CD8-positive, alpha-beta memory T cell (primary cell): ENCODE measurements around the gene SMS. TPM values are rescaled to one million over a fixed set of nuclear protein-coding genes. Genes with fewer than 3 reads are reported as not detected.
A peak's percentile ranks its signal among the peaks of the same experiment; 100 is the strongest.
"Not testable (repeated sequence)": the region's sequence is repeated elsewhere in the genome, so short reads cannot be mapped to it uniquely, and the experiment has no call there.

Source experiments
- CTCF ChIA-PET: fragments of 350-600 bp; sonication (Branson Sonifier 250); formaldehyde crosslinking; loops from one replicate; lab custom pipeline; 2021; ENCODE audit warnings: antibody characterized with exemption; lab: Charles Lee
- POLR2A ChIA-PET: fragments of 350-600 bp; sonication (Branson Sonifier 250); formaldehyde crosslinking; loops from one replicate; lab custom pipeline; 2021; ENCODE audit warnings: antibody characterized with exemption; lab: Charles Lee
- DNase-seq, 5 donors: peaks; one replicate each; pipeline versions ENCODE4 v3.0.0 to v3.0.0-alpha.2; 2020 to 2022; ENCODE audit warnings: mixed read lengths in 1 of 5
- H3K27ac ChIP-seq: one replicate; pipeline ENCODE4 v1.7.0; 2013; ENCODE audit warnings: low read depth, mild to moderate bottlenecking, low read length, moderate library complexity
- H3K27me3 ChIP-seq: 2 replicates; pipeline ENCODE4 v1.7.0; 2013; ENCODE audit warnings: low read length, mild to moderate bottlenecking; ENCODE audit not compliant: insufficient read depth, poor library complexity, severe bottlenecking
- H3K36me3 ChIP-seq: 2 replicates; pipeline ENCODE4 v1.7.0; 2013; ENCODE audit warnings: mild to moderate bottlenecking, low read length, moderate library complexity; ENCODE audit not compliant: insufficient read depth
- H3K4me1 ChIP-seq: 2 replicates; pipeline ENCODE4 v1.7.0; 2013; ENCODE audit warnings: mild to moderate bottlenecking, low read length, moderate library complexity; ENCODE audit not compliant: insufficient read depth
- H3K4me3 ChIP-seq: 2 replicates; pipeline ENCODE4 v1.7.0; 2013; ENCODE audit warnings: mild to moderate bottlenecking, low read length
- H3K9me3 ChIP-seq: 2 replicates; pipeline ENCODE4 v1.7.0; 2013; ENCODE audit warnings: mild to moderate bottlenecking, low read length
- H3K27ac Mint-ChIP-seq, 8 donors: one replicate each; pipeline ENCODE4 v1.8.0; 2020 to 2021; ENCODE audit warnings: mixed read lengths in 8 of 8, mild to moderate bottlenecking in 6 of 8, inconsistent platforms in 3 of 8, moderate library complexity in 3 of 8
- H3K27me3 Mint-ChIP-seq, 2 donors: one replicate each; pipeline ENCODE4 v1.8.0; 2020 to 2021; ENCODE audit warnings: mixed read lengths in 2 of 2, mild to moderate bottlenecking in 1 of 2, moderate library complexity in 1 of 2
- H3K36me3 Mint-ChIP-seq, 3 donors: one replicate each; pipeline ENCODE4 v1.8.0; 2020 to 2021; ENCODE audit warnings: mixed read lengths in 3 of 3, inconsistent platforms in 1 of 3, mild to moderate bottlenecking in 1 of 3
- H3K4me1 Mint-ChIP-seq, 3 donors: one replicate each; pipeline ENCODE4 v1.8.0; 2020 to 2021; ENCODE audit warnings: mixed read lengths in 3 of 3, inconsistent platforms in 1 of 3, mild to moderate bottlenecking in 1 of 3
- H3K4me3 Mint-ChIP-seq, 7 donors: one replicate each; pipeline ENCODE4 v1.8.0; 2020 to 2021; ENCODE audit warnings: mixed read lengths in 7 of 7, mild to moderate bottlenecking in 6 of 7, moderate library complexity in 4 of 7, inconsistent platforms in 2 of 7
- H3K9me3 Mint-ChIP-seq, 5 donors: one replicate each; pipeline ENCODE4 v1.8.0; 2020 to 2022; ENCODE audit warnings: mixed read lengths in 5 of 5, mild to moderate bottlenecking in 3 of 5, moderate library complexity in 2 of 5, inconsistent platforms in 1 of 5
- polyA plus RNA-seq: library from polyadenylated mRNA; unstranded; fragments of 300-500 nt; fragmentation: Illumina TruSeq; gene quantifications from one replicate; pipeline ENCODE4 v1.2.3, GENCODE V29; 2021
- total RNA-seq, 2 experiments: library from RNA; stranded (reverse); gene quantifications; one replicate each; pipeline ENCODE4 v1.2.3, GENCODE V29; 2021

Gene SMS
- total and polyA plus RNA-seq, 3 experiments from 2014 or later, result 69.3 to 134 (median 131) TPM

DNA sequence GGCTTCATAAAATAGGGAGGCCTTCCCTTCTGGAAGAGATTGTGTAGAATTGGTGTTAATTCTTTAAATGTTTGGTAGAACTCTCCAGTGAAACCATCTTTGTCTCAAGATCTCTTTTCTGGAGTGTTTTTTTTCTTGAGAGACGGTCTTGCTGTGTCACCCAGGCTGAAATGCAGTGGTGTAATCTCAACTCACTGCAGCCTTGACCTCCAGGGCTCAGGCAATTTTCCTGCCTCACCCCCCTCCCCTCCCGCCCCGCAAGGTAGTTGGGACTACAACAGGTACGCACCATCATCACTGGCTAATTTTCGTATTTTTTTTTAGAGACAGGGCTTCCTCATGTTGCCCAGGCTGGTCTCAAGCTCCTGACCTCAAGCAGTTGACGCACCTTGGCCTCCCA, 12.1 kb downstream of the SMS start:
- no peaks in the 10 kb centered on the region for H3K9me3 ChIP-seq
- H3K27me3 Mint-ChIP-seq, result peaks cover 0 to 1% of the 10 kb centered on the region in 2 donors
- H3K36me3 ChIP-seq, result no peaks in the 10 kb centered on the region
- CTCF ChIA-PET, result no interaction called here
- peaks cover 35 to 84% (median 55%) of the 10 kb centered on the region in 3 donors for H3K4me1 Mint-ChIP-seq
- no peak overlapping the region for H3K4me3 ChIP-seq
- POLR2A ChIA-PET, result no interaction called here
- H3K27me3 ChIP-seq, result no peaks in the 10 kb centered on the region
- no peak for DNase-seq
- H3K9me3 Mint-ChIP-seq, result no peaks in the 10 kb centered on the region
- peak overlapping the region in 1 of 8 donors; percentile 70 for H3K27ac Mint-ChIP-seq
- no peaks in the 10 kb centered on the region for H3K4me1 ChIP-seq
- no peak overlapping the region for H3K27ac ChIP-seq
- H3K4me3 Mint-ChIP-seq, result no peak overlapping the region
- H3K36me3 Mint-ChIP-seq, result peaks cover 0 to 3% (median 0%) of the 10 kb centered on the region in 3 donors

DNA sequence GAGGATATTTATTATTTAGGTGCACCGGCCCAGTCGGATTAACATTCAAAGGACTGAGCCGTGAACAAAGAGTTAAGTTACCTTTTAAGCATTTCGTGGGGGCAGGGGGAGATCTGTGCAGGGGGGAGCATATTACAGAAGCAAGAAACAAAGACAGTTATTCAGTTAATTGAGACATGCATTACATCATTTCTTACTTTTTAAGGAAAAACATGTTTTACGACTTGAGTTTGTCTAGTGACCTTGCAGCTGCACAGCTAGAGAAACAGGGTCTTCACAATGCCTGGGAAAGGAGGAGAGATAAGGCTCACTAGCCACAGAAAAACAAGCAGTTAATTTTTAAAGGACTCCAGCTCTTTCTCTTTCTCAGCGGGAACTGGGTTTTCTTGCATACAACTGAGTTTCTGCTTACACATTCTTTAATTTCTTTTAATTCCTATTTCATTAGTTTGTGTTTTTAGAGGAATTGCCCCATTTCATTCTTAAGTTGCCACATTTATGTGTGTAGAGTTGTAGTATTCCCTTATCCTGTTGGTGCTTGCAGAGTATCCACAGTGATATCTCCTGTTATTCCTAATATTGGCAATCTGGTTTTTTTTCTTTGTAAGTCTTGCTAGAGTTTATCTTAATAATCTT, 12.8 kb downstream of the SMS start:
- H3K4me3 ChIP-seq, H3K9me3 ChIP-seq, H3K36me3 ChIP-seq, CTCF ChIA-PET, H3K27ac Mint-ChIP-seq, H3K27me3 Mint-ChIP-seq, POLR2A ChIA-PET, DNase-seq, H3K36me3 Mint-ChIP-seq, H3K9me3 Mint-ChIP-seq, H3K4me3 Mint-ChIP-seq, H3K27me3 ChIP-seq, H3K4me1 ChIP-seq: not testable (repeated sequence)
- H3K4me1 Mint-ChIP-seq, result peaks cover 34 to 84% (median 55%) of the 10 kb centered on the region in 3 donors
- H3K27ac ChIP-seq, result peak overlapping the region; percentile 31

DNA sequence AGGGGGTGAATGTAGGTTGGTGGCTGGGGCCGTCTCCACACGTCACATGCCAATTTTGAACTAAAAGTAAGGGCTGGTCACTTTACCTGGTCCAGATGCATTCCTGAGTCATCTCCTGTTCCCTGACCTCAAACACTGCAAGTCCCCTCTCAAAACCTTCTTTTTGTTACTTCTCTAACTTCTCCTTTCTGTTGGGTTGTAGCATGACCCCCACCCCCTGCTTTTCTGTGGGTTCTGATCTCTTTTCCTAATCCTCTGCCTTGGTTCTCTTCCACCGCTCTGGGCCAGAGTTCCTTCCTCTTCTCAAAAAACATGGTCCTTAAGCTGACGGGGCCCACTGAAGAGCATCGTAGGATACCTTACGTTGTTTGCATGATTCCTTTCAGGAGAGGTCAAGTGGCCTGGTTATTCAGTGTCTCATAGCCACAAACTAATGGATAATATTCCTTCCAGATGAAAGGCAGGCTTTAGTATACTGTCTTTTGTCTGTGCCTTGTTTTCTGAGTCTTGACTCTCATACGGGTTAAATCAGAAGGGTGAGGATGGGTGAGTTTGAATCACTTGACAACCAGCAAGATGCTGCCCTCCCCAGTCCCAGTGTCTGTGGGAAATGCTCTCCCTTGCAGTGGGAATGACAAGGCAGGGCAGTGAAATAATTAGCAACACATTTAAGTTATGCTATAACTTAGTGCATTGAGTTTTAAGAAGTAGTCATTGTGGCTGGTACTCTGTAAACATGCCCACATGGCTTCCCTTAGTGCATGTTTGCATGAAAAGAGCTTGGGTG, 15.1 kb downstream of the SMS start:
- no peaks in the 10 kb centered on the region for H3K9me3 ChIP-seq
- Mint-ChIP-seq H3K36me3 (peaks cover 0 to 3% (median 0%) of the 10 kb centered on the region in 3 donors), H3K27ac (peak overlapping the region in 1 of 8 donors; percentile 30), H3K9me3 (no peaks in the 10 kb centered on the region), H3K4me3 (no peak overlapping the region), H3K27me3 (peaks cover 0 to 1% of the 10 kb centered on the region in 2 donors), H3K4me1 (peaks cover 46 to 82% (median 63%) of the 10 kb centered on the region in 3 donors)
- H3K4me1 ChIP-seq, result no peaks in the 10 kb centered on the region
- no peak overlapping the region for H3K4me3 ChIP-seq
- ChIA-PET POLR2A (no interaction called here), CTCF (no interaction called here)
- H3K27ac ChIP-seq, result no peak overlapping the region
- H3K36me3 ChIP-seq, result no peaks in the 10 kb centered on the region
- no peak for DNase-seq
- no peaks in the 10 kb centered on the region for H3K27me3 ChIP-seq

DNA sequence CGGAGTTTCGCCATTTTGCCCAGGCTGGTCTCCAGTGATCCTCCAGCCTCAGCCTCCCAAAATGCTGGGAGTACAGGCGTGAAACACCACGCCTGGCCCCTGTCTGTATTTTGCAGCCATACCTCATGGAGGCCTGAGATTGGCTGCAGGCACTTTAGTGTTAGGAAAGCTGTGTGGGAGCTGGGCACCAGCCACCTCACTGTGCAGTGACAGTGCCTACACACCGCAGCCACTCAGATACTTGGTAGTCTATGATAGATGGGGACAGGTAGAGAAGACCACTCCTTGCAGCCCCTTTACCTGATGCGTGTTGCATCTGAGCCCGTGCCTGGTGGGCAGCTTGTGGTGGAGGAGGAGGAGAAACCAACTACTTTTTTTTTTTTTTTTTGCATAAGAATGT, 16.3 kb downstream of the SMS start:
- Mint-ChIP-seq H3K36me3 (peaks cover 0 to 3% (median 0%) of the 10 kb centered on the region in 3 donors), H3K4me3 (no peak overlapping the region)
- POLR2A ChIA-PET, result no interaction called here

DNA sequence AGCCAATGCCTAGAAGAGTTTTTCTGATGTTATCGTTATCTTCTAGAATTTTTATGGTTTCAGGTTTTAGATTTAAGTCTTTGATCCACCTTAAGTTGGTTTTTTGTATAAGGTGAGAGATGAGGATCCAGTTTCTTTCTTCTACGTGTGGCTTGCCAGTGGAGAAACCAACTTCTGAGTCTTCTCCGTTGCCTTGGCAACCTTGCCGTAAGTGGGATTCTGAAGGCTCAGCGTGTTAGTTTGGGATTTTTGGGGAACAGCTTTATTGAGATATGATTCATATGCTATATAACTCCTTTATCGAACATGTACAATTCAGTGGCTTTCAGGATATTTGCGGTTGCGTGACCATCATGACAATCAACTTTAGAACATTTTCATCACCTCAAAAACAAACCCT, 17.7 kb downstream of the SMS start:
- POLR2A ChIA-PET, result no interaction called here
- H3K27me3 Mint-ChIP-seq, result no peaks in the 10 kb centered on the region
- DNase-seq, result no peak
- CTCF ChIA-PET, result no interaction called here
- H3K9me3 Mint-ChIP-seq, result no peaks in the 10 kb centered on the region
- H3K36me3 Mint-ChIP-seq, result peaks cover 0 to 3% (median 0%) of the 10 kb centered on the region in 3 donors
- H3K27ac Mint-ChIP-seq, result no peak overlapping the region
- Histone ChIP-seq H3K27me3 (no peaks in the 10 kb centered on the region), H3K27ac (no peak overlapping the region), H3K4me3 (no peak overlapping the region), H3K4me1 (peaks cover 8% of the 10 kb centered on the region), H3K36me3 (no peaks in the 10 kb centered on the region), H3K9me3 (no peaks in the 10 kb centered on the region)
- peaks cover 48 to 79% (median 58%) of the 10 kb centered on the region in 3 donors for H3K4me1 Mint-ChIP-seq
- no peak overlapping the region for H3K4me3 Mint-ChIP-seq

More for the DNA sequence above, 16.3 kb downstream of the SMS start:
- no peaks in the 10 kb centered on the region for H3K36me3 ChIP-seq
- Mint-ChIP-seq H3K27me3 (peaks cover 0 to 1% of the 10 kb centered on the region in 2 donors), H3K9me3 (no peaks in the 10 kb centered on the region), H3K4me1 (peaks cover 50 to 82% (median 64%) of the 10 kb centered on the region in 3 donors), H3K27ac (peak overlapping the region in 1 of 8 donors; percentile 25)
- H3K4me1 ChIP-seq, result peaks cover 8% of the 10 kb centered on the region
- H3K27ac ChIP-seq, result no peak overlapping the region
- no peak overlapping the region for H3K4me3 ChIP-seq
- H3K9me3 ChIP-seq, result no peaks in the 10 kb centered on the region
- H3K27me3 ChIP-seq, result no peaks in the 10 kb centered on the region
- no peak for DNase-seq
- CTCF ChIA-PET, result no interaction called here

DNA sequence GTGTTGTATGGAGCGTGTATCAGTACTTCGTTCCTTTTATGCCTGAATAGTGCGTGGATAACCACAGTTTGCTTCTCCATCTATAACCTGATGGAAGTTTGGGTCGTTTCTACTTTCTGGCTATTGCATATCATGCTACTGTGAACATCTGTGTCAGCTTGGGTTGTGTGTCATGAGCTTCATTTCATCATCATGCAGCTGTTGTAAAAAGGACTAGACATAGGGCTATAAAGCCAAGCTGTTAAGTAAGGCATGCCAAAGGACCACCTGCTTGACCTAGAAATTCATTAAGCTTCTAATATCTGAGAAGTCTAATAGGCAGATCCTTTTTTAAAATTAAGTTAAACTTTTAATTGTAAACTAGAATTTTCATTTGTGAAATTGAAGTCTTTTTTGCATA, 18.4 kb downstream of the SMS start:
- Mint-ChIP-seq H3K27me3 (no peaks in the 10 kb centered on the region), H3K4me3 (no peak overlapping the region), H3K9me3 (no peaks in the 10 kb centered on the region), H3K4me1 (peaks cover 48 to 74% (median 56%) of the 10 kb centered on the region in 3 donors), H3K27ac (no peak overlapping the region), H3K36me3 (peaks cover 0 to 3% (median 0%) of the 10 kb centered on the region in 3 donors)
- H3K4me3 ChIP-seq, result no peak overlapping the region
- H3K36me3 ChIP-seq, result no peaks in the 10 kb centered on the region
- ChIA-PET CTCF (interaction anchor here (0.9 kb wide), 1 partner anchor 10 kb away, joined by 3 read pairs; no protein-coding TSS in a partner anchor), POLR2A (no interaction called here)
- no peaks in the 10 kb centered on the region for H3K27me3 ChIP-seq
- no peak overlapping the region for H3K27ac ChIP-seq
- DNase-seq, result no peak
- H3K4me1 ChIP-seq, result peaks cover 8% of the 10 kb centered on the region
- H3K9me3 ChIP-seq, result no peaks in the 10 kb centered on the region

DNA sequence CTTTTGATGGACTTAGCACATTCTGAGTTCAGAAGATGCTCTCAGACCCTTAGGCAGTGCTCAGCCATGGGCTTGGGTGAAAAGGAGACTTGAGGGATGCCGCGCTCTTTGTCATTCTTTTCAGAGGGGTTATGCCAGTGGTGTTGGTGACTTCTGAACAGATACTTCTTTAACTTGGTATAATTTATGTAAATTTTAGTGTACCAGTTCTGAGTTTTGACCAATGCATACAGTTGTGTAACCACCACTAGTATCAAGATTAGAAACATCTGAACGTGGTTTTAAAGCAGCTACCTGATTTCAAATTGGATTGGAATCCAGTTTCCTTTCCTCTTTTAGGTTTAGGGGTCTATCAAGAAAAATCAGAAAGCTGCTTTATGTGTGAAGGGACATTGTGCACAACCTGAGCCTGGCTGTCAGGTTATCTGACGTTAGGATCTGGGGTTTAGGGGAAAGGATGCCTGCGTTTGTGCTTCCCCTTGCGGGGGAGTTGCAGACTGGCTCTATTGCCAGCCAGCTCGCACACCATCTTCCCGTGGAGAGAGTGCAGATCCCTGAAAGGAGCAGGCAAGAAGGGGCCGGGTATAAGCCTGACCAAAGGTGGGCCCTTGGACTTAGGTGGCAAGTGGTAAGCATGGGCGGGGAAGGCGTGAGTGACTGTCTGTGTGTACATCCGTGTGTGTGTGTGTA, 19.0 kb downstream of the SMS start:
- POLR2A ChIA-PET, result no interaction called here
- Histone ChIP-seq H3K36me3 (no peaks in the 10 kb centered on the region), H3K9me3 (no peaks in the 10 kb centered on the region), H3K4me3 (no peak overlapping the region), H3K27ac (no peak overlapping the region), H3K27me3 (no peaks in the 10 kb centered on the region), H3K4me1 (peaks cover 8% of the 10 kb centered on the region)
- DNase-seq, result no peak
- peaks cover 0 to 3% (median 0%) of the 10 kb centered on the region in 3 donors for H3K36me3 Mint-ChIP-seq
- H3K4me1 Mint-ChIP-seq, result peaks cover 48 to 74% (median 59%) of the 10 kb centered on the region in 3 donors
- no peaks in the 10 kb centered on the region for H3K27me3 Mint-ChIP-seq
- no peaks in the 10 kb centered on the region for H3K9me3 Mint-ChIP-seq
- peak overlapping the region in 3 of 7 donors; percentile 41 to 63 (median 62) for H3K4me3 Mint-ChIP-seq
- CTCF ChIA-PET, result interaction anchor here (0.9 to 1.0 kb wide), 2 partner anchors 9 to 11 kb away, joined by 3 read pairs; no protein-coding TSS in a partner anchor
- H3K27ac Mint-ChIP-seq, result peak overlapping the region in 4 of 8 donors; percentile 14 to 61 (median 38)
